Renal pelvis (tissue), 4 donors: ENCODE data around the gene TMEM151B. TPM values are rescaled to one million over a fixed set of nuclear protein-coding genes. Genes with fewer than 3 reads are reported as not detected.

Experiments used
- DNase-seq: peaks from one replicate; pipeline ENCODE4 v3.0.0-alpha.2; 2013
- polyA plus RNA-seq, 3 donors: library from polyadenylated mRNA; unstranded; fragments of 120-200 nt; gene quantifications; one replicate each; pipeline ENCODE4 v1.2.1, GENCODE V29; 2013; ENCODE audit not compliant: insufficient read length in 3 of 3

TMEM151B gene
- polyA plus RNA-seq, 3 donors = 0.94 to 1.2 (median 1.0) TPM

DNA sequence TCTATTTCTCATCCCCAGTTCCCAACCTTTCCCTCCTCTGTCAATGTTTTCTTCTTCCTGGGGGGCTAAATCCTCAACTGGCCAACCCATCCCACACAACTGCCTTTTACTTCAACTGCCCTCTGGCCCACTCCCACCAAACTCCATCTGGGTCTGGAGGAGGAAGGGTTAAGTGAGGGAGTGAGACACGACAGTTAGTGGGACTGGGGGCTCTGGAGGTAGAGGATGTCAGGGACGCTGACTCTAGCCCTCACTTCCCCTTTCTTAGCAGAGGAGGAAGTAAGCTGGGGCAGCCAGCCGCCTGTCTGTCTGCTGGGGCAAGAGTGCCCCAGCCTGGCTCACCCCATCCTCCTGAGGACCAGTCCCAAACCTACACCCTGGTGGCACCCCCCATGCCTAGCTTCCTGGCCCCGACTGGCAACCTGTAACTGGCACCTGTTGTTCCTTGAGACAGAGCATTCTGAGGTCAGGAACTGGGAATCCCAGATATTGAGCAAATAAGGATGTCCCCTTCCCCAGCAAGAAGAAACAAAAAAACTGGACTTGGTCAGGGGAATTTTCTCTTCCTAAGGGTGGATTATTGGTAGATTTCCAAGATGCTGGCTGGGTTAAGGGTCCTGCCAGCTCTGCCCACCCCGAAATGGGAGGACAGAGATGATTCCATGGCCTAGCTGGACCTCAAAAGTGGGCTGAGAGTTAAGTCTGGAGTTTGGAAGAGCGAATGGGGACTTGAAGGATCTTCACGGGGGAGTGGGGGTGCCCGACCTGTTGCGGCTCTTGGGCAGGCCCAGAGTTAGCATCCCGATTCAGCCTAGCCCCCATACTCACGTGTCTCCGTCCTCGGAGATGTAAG lies 5.9 kb upstream of the TMEM151B start:
- DNase-seq = peak; percentile 33

DNA sequence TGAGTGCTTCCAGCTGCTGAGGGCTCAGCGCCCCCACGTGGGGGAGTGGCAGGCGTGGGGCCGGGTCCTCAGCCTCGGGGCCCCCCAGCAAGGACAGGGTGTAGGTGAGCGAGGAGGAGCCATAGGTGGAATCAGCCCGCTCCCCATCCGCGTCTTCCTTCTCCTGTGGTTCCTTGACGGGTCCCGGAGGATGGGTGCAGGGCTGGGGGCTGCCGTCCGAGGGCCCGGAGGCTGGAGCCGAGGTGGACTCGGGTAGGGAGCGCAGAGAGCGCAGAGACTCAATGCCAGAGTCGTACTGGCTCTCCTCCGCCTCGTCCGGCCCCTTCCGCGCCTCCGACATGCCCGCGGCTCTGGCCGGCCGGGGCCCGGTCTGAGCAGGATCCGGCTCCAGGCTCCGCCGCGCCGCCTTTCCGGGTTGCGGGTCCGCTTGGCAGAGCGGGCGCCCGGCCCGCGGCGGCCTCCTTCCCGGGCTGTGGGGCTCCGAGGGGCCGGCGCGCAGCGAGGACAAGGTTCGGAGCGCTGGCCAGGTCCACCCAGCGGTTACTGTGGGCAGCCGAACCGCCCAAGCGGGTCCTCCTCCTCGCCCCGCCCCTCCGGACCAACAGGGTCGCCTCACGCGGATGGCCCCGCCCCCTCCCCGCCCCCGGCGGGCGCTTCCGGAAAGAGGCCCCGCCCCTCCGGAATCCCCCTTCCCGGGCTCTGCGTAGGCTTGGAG lies 5.1 kb upstream of the TMEM151B start, which contains the start of gene NFKBIE:
Gene NFKBIE, minus strand, starts transcription at position 545 of the 715 bp plus-strand sequence. Its CDS starts 205 bp downstream, at position 340.
- peak; percentile 94 for DNase-seq

DNA sequence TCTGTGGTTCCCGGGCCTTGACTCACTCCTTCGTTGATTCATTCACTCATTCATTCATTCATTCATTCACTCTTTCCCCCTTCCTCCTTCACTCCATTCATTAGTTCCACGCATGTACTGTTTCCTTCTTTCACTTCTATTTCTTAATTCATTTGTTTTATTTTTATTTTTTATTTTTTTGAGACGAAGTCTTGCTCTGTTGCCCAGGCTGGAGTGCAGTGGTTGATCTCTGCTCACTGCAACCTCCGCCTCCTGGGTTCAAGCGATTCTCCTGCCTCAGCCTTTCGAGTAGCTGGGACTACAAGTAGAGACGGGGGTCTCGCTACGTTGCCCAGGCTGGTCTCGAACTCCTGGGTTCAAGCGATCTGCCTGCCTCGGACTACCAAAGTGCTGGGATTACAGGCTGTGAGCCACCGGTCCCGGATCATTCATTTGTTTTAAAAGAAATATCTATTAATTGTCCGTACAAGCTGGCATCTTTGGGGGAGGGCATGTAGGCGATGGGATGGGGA lies 4.5 kb upstream of the TMEM151B start:
- DNase-seq = no peak

DNA sequence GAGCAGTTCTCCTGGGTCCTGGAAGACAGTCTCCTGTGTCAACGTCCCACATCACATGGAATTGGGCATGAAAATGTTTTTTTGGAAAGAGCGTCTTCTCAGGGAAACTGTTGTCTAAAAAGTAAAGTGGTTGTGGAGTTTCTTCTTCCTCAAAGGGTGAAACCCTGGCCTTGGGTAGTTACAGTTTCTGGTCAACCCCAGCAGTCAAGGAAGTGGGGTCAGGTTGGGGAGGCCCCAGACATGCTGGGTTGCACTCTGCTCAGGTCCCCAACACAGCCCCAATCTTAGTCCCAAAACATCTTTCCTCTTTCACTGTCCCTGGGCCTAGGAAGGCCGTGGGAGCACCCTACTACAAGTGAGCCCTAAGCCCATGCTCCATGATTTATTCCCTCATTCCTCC lies 3.9 kb upstream of the TMEM151B start:
- DNase-seq = no peak

DNA sequence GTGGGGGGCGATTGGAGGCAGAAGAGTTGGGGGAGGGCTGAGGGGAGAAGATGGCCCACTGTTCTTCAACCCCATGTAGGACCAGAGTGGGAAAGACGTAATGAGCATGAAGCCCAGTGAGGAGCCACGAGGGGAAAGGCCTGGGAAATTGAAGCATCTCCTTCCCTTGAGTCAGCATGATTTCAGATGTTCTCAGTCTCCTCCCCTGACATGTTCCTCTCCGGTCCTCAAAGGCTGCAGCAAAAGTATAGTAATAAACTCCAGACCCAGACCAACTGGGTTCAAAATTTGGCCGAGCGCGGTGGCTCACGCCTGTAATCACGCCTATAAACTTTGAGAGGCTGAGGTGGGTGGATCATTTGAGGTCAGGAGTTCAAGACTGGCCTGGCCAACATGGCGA lies 3.0 kb upstream of the TMEM151B start:
- no peak for DNase-seq

DNA sequence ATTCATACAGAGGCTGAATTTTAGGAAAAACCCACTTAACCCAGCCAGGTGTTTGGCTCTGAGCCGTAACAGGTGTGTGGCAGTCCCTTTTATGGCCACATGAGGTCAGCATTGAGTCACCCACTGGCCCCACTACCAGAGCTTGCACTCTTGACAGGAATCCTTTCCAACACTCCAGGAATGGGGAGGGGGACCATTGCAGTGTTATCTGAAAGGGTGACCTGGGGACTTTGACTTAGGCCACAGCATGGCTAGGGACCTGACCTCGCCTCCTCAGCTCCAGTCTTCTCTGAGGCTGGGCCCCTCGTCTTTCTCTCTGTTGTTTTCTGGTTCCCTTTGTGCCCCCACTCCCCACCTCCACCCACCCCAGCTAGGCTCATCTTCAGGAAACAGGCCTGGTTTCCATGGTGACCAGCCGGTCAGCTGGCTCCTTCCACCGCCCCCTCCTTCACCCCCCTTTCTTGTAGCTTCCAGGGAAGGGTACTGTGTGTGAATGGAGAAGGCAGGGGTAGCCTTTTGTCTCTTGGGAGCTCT lies 2.1 kb upstream of the TMEM151B start:
- peak; percentile 65 for DNase-seq

DNA sequence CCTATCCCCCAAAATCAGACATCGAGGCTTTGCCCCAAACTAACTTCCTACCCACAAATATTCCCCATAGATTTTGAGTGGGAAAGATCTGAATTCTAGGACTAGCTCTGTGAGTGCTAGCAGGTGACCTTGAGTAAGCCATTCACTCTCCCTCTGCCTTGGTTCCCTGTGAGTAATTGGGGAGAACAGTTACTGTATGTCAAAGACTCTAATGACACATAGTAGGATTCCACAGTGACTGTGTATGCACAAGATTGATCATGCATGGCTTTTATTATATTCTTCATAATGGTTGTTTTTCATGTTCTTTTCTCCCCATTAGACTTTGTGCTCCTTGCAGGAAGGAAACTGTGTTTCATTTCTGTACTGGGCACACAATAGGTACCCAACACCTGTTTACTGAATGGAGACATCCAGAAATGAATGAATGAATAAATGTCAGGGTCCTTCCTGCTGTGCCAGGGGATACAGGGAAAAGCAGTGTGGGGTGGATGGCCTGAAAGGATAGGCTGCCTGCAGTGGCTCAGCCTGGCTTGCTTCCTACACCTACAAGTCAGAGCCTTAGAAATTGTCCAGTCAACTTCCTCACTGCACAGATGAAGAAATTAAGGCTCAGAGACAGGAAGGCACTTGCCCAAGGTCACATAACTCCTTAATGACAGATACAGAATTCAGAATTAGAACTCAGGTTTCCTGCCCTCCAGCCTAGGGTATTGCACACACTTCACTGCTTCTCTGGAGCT lies 901 bp upstream of the TMEM151B start:
- no peak for DNase-seq

DNA sequence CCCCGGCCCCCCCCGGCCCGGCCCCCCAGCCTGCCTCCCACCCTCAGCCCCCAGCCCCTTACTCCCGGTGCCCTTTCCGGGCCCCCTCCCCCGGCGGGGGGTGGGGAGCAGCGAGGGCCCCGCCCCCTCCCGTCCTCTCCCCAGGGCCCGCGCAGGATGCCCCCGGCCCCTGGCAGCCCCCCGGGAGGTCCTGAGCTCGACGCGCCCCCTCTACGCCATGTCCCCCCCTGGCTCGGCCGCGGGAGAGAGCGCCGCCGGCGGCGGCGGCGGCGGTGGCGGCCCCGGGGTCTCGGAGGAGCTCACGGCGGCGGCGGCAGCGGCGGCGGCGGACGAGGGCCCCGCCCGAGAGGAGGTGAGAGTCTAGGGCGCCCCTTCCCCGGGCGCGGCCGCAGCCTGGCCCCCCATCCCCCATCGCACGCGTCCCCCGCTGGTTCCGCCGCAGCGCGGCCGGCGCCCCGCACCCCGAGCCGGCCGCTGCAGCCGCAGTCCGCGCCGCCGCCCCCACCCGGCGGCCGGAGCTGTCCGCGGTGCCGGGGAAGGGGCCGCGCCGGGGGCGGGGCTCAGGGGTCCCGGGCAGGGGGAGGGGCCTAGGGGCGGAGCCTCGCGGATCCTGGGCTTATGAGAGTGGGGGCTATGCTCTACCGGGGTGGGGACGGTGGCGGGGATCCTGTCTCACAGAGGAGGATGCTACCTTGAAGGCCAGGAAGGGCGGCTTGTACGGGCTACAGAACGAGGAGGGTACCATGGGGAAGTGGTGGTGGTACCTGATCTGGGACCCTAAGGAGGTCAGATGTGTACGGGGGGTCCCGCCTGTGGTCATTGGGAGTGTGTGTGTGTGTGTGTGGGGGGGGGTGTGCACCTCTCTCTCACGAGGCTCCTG lies 516 bp downstream of the TMEM151B start:
- DNase-seq = no peak

DNA sequence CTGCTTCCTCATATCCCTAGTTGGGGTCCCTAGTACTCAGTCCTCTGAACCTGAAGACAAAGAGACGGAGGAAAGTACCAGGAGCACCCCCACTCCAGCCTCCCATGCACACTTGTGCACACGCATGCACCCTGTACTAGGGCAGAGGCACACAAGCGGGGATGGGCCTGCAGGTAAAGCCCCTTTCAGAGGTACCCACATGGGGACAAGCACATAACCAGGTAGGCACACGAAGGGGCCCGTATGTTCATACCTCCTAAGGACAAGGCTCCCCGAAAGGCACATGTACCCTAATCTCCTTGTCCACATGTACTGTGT lies 1.1 kb downstream of the TMEM151B start:
- DNase-seq = no peak

DNA sequence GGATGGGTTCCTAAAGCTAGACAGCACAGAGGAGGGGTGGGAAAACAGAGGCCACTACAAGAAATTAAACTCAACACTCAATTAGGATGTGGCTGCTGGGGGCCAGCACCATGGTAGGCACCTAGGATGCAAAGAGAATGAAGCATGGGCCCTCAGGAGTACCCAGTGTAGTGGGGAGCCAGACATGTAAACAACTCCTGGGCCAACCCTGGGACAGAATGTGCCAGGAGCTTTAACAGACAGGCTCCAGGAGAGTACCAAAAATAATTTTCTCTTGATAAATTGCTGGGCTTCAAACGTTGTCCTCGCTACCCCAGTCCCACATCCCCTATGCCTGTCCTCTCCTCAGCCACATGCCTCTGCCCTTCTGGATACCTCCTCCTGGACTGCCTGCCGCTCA lies 1.7 kb downstream of the TMEM151B start:
- no peak for DNase-seq

DNA sequence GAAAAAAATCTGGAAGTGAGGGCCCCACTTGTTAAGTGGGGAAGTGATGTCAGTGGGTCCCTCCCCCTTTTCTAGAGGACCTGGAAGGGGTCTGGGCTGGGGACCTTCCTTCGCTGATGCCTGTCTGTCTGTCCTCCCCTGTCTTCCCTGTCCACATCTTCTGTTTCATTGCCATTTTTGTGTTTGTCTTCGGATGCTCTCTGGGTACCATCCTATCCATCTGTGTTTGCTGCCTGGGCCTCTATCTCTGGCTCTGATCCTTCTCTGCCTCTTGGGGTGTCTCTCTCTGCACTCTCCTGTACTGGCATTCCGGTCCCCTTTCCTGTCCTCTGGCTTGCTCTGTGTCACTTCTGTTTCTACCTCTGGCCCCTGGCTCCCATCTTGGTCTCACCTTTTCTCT lies 2.3 kb downstream of the TMEM151B start:
- no peak for DNase-seq

DNA sequence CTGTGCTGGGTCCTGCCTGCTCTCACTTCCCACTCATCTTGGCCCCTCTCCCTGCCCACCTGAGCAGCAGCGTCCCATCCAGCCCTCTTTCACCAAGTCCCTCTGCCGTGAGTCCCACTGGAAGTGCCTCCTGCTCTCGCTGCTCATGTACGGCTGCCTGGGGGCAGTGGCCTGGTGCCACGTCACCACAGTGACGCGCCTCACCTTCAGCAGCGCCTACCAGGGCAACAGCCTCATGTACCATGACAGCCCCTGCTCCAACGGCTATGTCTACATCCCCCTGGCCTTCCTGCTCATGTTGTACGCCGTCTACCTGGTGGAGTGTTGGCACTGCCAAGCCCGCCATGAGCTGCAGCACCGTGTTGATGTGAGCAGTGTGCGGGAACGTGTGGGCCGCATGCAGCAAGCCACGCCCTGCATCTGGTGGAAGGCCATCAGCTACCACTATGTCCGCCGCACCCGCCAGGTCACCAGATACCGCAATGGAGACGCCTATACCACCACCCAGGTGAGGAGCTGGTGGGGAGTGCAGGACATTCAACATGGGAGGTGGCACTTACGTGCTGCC lies 2.8 kb downstream of the TMEM151B start:
- DNase-seq = no peak

DNA sequence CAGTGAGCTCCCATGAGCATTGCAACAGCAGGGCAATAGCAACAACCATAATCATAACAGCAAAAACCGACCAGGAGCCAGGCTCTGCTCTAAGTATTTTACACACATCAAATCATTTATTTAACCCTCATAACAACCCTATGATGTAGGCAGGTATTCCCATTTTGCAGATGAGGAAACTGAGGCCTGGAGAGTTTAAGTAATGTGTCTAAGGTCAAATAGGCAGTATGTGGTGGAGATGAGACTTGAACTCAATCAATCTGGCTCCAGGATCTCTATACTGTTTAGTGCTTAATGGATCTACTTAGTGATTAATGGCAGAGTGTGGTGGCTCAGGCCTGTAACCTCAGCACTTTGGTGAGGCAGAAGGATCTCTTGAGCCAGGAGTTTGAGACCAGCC lies 3.4 kb downstream of the TMEM151B start:
- DNase-seq = no peak

DNA sequence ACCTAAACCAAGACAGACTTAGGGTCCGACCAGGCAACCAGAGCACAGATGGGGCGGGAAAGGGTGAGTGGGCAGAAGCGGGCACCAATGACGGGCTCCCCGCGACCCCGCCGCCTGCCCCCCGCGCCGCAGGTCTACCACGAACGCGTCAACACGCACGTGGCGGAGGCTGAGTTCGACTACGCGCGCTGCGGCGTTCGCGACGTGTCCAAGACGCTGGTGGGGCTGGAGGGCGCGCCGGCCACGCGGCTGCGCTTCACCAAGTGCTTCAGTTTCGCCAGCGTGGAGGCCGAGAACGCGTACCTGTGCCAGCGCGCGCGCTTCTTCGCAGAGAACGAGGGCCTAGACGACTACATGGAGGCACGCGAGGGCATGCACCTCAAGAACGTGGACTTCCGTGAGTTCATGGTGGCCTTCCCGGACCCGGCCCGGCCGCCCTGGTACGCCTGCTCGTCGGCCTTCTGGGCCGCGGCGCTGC lies 5.1 kb downstream of the TMEM151B start:
- no peak for DNase-seq

DNA sequence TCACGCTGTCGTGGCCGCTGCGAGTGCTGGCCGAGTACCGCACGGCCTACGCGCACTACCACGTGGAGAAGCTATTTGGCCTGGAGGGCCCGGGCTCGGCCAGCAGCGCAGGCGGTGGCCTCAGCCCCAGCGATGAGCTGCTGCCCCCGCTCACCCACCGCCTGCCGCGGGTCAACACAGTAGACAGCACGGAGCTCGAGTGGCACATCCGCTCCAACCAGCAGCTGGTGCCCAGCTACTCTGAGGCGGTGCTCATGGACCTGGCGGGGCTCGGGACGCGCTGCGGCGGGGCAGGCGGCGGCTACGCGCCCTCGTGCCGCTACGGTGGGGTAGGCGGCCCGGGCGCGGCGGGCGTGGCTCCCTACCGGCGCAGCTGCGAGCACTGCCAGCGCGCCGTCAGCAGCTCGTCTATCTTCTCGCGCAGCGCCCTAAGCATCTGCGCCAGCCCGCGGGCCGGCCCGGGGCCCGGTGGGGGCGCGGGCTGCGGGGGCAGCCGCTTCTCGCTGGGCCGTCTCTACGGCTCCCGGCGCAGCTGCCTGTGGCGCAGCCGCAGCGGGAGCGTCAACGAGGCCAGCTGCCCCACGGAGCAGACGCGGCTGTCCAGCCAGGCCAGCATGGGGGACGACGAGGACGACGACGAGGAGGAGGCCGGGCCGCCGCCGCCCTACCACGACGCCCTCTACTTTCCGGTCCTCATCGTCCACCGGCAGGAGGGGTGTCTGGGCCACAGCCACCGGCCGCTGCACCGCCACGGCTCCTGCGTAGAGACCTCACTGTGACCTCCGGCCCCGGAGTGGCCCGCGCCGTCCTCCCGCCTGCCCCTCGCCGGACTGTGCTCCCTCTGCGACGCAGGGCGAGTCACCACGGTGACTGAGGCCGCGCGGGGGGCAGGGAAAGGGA lies 5.7 kb downstream of the TMEM151B start:
- no peak for DNase-seq

DNA sequence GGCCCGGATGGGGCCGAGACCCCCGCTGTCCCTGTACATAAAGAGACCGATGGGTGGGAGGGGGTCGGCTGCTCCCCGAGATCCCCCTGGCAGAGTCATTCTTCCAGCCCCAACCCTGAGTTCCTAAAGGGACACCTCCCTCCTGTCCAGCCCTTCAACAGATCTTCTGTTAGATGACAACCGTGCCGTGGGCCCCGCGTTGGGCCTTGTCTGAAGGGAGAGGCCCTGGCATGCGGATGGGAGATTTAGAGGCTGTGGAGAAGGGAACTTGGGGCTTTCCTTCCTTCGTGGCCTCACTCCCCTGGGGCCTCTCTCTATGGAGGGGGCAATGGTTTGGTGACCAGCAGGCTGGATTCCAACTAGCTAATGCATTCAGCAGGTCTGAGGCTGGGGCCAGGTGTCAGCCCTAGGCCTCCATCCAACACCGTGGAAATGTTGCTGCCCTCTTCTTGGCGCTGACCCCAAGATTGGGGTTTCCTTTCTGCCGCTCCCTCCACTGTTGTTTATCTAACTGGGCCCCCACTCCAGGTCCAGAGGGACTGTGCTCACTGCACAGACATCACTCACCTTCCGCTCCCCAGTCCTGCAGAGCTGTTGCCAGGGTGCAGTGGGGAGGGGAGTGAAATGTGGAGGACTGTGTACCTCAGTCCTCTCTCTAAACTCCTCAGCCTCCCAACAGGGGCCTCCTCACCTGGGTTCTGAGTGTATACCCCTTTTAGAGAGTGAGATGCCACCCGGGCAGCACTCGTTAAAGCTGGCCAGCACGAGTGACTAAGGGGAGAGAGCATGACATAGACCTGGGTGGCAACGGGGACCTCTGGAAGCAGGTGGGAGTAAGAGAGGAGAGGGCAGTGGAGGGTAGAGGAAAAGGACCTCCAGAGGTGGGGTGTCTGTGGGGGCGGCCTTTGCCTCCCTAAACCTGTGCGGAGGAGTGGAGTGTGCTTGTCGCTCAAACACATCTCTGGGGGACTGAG lies 6.7 kb downstream of the TMEM151B start:
- no peak for DNase-seq

DNA sequence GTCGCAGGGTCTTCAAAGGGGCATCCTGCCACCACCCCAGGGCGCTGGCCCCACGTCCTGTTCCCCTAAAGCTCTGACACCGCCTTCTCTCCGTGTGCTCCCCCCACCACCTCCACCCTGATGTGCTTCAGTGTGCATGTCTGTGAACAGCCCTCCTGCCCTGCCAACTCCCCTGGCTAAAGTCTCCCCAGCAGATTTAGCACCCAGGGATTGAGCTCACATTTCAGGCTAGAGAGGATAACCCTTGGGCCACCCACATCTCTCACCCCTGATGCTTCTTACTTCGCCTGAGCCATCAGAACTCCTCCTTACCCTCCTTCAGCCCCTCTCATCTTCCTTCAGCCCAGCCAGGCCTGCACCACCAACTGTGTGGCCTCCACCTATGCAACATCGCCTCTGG lies 7.5 kb downstream of the TMEM151B start:
- no peak for DNase-seq

DNA sequence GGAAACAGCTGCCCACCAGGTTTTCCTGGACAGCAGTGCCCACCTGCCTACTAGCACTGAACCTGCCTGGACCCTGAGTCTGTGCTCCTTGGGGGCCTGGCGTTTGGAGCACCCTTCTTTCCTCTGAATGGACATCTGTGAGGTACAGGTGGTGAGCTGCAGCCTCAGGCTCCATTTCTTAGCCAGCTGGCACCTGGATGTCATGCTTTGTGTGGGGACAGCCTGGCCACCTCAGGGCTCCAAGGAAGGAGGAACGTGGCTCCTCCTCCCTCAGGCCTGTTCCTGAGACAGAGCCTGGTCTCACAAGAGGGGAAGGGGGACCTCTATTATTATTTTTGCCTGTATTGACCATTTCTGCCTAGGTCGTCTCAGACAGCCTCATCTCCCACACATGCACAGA lies 8.1 kb downstream of the TMEM151B start:
- DNase-seq = no peak
